NCI-H1417 treated with DMSO at 0.1 percent for 48 hours (cell line): ENCODE measurements around the gene EMILIN3.
"Not testable (repeated sequence)": the region's sequence is repeated elsewhere in the genome, so short reads cannot be mapped to it uniquely, and the experiment has no call there.

ENCODE experiments used
- DNase-seq: peaks from one replicate; lab custom pipeline; 2025; lab: John Stamatoyannopoulos, UW

EMILIN3 gene

GRCh38 chr20:41318271-41318649 lies 48.4 kb downstream of the EMILIN3 start:
- DNase-seq, result no peak

GRCh38 chr20:41317546-41318270 lies 48.9 kb downstream of the EMILIN3 start, which contains the start of gene ZHX3:
ZHX3 (minus strand) TSS chr20:41317731; CDS start chr20:41204916, 112,815 bp downstream.
- peak; percentile 79 for DNase-seq

- DNase-seq, result no peak
These were observed 49.7 kb downstream of the EMILIN3 start for GRCh38 chr20:41316602-41317545.

- DNase-seq, result no peak
These were observed 50.6 kb downstream of the EMILIN3 start for GRCh38 chr20:41316051-41316450.

- DNase-seq, result no peak
These were observed 52.2 kb downstream of the EMILIN3 start for GRCh38 chr20:41314386-41314785.

GRCh38 chr20:41312009-41312408 lies 54.6 kb downstream of the EMILIN3 start:
- not testable (repeated sequence) for DNase-seq
